Measurements from ENCODE around the gene CTNS.

Gene CTNS

DNA sequence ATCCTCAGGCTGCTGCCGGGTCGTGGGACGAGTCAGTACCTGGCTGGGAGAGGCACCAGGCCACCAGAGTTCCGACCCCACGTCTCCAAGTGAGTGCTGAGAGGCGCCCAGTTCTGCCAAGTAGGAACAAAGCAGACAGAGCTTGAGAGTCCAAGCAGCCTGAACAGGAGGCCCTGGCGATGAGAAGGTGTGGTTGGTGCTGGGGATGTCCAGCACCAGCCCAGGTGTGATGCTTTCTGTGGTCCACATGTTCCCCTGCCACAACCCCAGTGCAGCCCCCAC lies 21.0 kb downstream of the CTNS start:
- TF ChIP-seq, protein P1, sequence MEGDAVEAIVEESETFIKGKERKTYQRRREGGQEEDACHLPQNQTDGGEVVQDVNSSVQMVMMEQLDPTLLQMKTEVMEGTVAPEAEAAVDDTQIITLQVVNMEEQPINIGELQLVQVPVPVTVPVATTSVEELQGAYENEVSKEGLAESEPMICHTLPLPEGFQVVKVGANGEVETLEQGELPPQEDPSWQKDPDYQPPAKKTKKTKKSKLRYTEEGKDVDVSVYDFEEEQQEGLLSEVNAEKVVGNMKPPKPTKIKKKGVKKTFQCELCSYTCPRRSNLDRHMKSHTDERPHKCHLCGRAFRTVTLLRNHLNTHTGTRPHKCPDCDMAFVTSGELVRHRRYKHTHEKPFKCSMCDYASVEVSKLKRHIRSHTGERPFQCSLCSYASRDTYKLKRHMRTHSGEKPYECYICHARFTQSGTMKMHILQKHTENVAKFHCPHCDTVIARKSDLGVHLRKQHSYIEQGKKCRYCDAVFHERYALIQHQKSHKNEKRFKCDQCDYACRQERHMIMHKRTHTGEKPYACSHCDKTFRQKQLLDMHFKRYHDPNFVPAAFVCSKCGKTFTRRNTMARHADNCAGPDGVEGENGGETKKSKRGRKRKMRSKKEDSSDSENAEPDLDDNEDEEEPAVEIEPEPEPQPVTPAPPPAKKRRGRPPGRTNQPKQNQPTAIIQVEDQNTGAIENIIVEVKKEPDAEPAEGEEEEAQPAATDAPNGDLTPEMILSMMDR (IDR thresholded peaks at IDR 0.05; ENCODE audit: low read depth, low read length, missing control alignments) = no peak
- H3K4me3 ChIP-seq (replicated peaks; ENCODE audit: low read depth, low read length) = no peak overlapping the region
- DNase-seq (ENCODE audit: extremely low read depth, low read depth) = no peak

GRCh38 chr17:3657874-3658783 lies 21.6 kb downstream of the CTNS start:
- TF ChIP-seq, protein P1 (IDR thresholded peaks at IDR 0.05; ENCODE audit: low read depth, low read length, missing control alignments) = no peak
- no peak for DNase-seq (ENCODE audit: extremely low read depth, low read depth)
- no peak overlapping the region for H3K4me3 ChIP-seq (replicated peaks; ENCODE audit: low read depth, low read length)

- TF ChIP-seq, protein P1 (IDR thresholded peaks at IDR 0.05; ENCODE audit: low read depth, low read length, missing control alignments) = no peak
- no peak for DNase-seq (ENCODE audit: extremely low read depth, low read depth)
- no peak overlapping the region for H3K4me3 ChIP-seq (replicated peaks; ENCODE audit: low read depth, low read length)
Measured at GRCh38 chr17:3658784-3659449, 22.4 kb downstream of the CTNS start.

DNA sequence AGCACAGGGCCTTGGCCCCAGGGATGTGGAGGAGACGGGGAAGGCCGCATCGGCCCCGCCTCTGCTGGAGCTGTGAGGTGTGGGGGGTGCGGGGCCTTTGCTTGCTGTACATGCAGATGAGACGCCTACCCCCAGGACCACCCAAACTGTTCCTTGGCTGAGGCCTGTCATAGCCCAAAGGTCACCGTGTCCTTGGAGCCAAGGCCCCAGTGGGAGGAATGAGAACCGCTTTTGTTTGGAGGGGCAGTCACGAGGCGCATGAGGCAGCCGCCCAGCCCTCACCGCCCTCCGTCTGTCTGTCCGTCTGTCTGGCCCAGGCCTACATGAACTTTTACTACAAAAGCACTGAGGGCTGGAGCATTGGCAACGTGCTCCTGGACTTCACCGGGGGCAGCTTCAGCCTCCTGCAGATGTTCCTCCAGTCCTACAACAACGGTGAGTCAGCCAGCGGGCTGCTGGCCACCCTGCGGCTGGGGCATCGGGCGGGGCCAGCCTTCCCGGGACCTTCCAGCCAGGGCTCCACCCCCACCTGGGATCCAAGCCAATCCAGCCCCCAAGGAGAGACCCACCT lies 23.1 kb downstream of the CTNS start:
- H3K4me3 ChIP-seq (replicated peaks; ENCODE audit: low read depth, low read length) = no peak overlapping the region
- peak; percentile 85 for DNase-seq (ENCODE audit: extremely low read depth, low read depth)
- TF ChIP-seq, protein P1 (IDR thresholded peaks at IDR 0.05; ENCODE audit: low read depth, low read length, missing control alignments) = no peak

- no peak overlapping the region for H3K4me3 ChIP-seq (replicated peaks; ENCODE audit: low read depth, low read length)
- TF ChIP-seq, protein P1 (IDR thresholded peaks at IDR 0.05; ENCODE audit: low read depth, low read length, missing control alignments) = no peak
- no peak for DNase-seq (ENCODE audit: extremely low read depth, low read depth)
Measured at GRCh38 chr17:3660311-3660891, 23.8 kb downstream of the CTNS start.

DNA sequence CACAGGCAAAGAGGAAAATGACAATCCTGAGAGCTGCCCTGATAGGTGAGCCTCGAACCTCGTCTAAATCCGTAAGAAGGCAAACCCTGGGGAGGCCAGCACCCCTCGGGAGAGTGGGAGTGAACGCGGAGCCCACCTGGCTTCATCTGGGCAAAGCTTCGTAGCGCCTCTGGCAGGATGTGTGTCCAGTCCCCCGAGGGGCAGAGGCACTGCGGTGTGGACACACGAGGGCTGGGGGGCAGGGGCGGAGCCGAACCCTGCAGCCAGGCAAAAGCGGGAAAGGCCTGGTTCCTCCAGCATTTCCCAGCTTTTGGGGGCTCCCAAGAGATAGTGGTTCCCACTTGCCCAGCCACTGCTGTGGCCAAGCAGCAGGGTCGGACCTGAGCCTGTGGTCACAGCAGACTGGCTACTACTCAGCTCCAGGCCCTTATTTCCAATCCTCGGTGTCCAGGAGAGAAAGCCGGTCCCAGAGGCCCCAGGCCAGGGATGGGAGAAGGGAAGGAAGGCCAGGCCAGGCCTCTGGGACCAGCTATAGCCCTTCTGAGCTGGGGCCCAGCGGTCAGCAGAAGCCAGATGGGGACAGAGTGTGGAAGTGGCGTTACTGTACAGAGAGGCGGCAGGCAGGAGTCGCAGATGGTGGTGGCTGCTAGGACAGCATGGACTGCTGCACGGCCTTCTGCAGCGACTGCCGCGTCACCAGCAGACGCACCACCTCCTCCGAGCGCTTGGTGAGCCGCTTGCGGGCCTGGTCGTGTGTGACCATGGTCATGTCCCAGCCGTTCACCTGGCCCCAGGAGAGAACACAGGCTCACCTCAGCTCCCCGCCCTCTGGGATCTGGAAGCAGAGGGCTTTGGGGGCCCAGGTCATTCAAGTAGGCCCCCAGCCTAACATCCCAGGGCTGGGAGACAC lies 26.8 kb downstream of the CTNS start:
- H3K4me3 ChIP-seq (replicated peaks; ENCODE audit: low read depth, low read length) = no peak overlapping the region
- no peak for DNase-seq (ENCODE audit: extremely low read depth, low read depth)
- TF ChIP-seq, protein P1 (IDR thresholded peaks at IDR 0.05; ENCODE audit: low read depth, low read length, missing control alignments) = no peak
